ENCODE measurements around the gene FHAD1.

GRCh38 chr1:15422871-15423270, 175.8 kb downstream of the FHAD1 start:
- TF ChIP-seq CTCF (IDR thresholded peaks at IDR 0.05): no peak
- TF ChIP-seq POLR2A (IDR thresholded peaks at IDR 0.05): no peak

All from Peyer's patch (tissue), 4 donors.